HG02884 (cell line): ENCODE results near the gene OGG1.

Source experiments
- ATAC-seq: cut with Tn5 transposase; IDR thresholded peaks from one replicate; pipeline ENCODE4 v1.9.1; 2021; ENCODE audit warnings: mild to moderate bottlenecking, moderate library complexity; ENCODE audit not compliant: unreplicated experiment

Gene OGG1

GRCh38 chr3:9749645-9750555 is at the start of gene OGG1:
Gene OGG1 (plus strand): TSS chr3:9749952. CDS start chr3:9750287, 335 bp downstream.
- ATAC-seq = peak; percentile 94

- ATAC-seq = no peak
Measured at GRCh38 chr3:9700536-9700935, 49.2 kb upstream of the OGG1 start.

- ATAC-seq = no peak
Measured at GRCh38 chr3:9701006-9701405, 48.7 kb upstream of the OGG1 start.

GRCh38 chr3:9701711-9702110 is 48.0 kb upstream of the OGG1 start:
- no peak for ATAC-seq

DNA sequence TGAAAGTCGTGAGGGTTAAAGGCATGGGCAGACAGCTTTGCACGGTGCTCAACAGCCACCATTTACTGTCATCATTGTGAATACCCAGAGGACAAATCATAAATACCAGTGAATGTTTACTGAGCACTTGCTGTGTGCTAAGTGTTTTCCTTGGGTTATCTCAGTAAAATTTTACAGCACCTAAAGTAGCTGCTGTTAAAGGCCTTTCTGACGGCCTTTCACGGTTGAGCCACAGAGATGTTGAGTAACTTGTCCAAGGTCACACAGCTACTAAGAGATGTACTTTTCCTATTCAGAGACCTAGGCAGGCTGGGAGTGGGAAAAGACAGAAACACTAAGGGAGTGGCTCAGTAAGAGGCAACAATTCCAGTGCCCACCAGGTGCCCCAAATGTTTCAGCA is 46.5 kb upstream of the OGG1 start:
- no peak for ATAC-seq

GRCh38 chr3:9703736-9704346 is 45.9 kb upstream of the OGG1 start, which contains the start of gene CPNE9:
Gene CPNE9 (plus strand): TSS chr3:9703833. CDS start chr3:9703997, 164 bp downstream.
- ATAC-seq = no peak

DNA sequence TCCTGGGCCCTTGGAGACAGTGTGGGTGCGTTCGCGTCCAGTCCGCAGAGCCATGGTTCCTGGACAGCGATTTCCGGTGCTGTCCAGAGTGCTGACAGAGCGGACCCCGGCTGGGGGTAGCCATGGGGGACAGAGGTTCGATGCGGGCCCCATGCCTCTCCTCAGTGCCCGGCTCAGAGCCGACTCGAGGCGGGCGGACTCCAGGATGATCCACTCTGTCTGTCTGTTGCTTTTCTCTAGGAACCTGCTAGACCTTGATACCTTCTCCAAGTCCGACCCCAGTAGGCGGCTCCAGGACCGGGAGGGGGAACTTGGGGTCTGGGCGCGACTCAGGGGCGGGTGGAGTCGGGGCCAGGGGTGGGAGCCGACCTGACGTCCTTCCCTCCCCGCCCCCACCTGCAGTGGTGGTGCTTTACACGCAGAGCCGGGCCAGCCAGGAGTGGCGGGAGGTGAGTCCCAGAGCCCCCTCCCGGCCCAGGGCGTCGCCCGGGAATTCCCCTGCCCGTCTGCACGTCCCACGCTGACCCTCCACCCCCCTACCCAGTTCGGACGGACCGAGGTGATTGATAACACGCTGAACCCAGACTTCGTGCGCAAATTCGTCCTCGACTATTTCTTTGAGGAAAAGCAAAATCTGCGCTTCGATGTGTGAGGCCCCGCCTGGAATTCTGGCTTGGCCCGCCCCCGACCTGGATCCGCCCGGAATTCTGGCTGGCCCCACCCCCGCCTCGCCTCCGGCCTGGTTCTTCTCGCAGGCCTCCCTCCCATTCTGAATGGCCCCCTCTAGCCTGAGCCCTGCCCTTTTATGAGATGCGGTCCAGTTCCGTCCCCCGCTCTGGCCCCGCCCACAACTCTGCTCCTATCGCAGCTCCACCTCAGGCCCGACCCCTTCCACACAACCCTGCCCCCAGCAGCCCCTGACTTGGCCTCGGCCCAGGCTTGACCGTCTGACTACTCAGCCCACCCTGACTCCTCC is 45.1 kb upstream of the OGG1 start:
- no peak for ATAC-seq

DNA sequence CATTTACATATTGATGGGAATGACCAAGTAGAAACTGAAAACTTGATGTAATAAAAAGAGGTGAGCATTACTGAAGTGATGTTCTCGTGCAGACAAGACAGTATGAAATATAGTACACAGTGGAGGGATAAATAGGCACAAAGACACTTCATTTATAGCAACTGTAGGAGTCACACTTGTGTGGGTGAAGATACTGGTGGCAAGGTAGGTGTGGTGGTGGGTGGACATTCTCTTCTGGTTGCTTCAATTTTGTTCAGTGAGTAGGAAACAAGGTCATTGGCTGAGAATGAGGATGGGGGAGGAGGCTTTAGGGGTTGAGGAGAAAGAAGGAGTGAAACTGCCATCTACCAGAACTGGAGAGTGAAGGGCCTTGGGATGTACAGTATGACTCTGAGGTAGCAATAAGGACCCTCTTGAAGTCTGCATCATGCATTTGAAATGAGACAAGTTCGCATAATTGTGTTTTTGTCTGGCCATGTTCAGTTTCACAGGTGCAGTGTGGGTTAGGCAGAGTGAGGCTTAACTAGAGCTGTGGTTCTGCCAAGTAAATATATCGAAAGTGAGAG is 39.5 kb upstream of the OGG1 start:
- ATAC-seq = no peak

- no peak for ATAC-seq
Measured at GRCh38 chr3:9712415-9712814, 37.3 kb upstream of the OGG1 start.

GRCh38 chr3:9713142-9713541 is 36.6 kb upstream of the OGG1 start:
- ATAC-seq = no peak

- no peak for ATAC-seq
Measured at GRCh38 chr3:9715136-9715535, 34.6 kb upstream of the OGG1 start.

DNA sequence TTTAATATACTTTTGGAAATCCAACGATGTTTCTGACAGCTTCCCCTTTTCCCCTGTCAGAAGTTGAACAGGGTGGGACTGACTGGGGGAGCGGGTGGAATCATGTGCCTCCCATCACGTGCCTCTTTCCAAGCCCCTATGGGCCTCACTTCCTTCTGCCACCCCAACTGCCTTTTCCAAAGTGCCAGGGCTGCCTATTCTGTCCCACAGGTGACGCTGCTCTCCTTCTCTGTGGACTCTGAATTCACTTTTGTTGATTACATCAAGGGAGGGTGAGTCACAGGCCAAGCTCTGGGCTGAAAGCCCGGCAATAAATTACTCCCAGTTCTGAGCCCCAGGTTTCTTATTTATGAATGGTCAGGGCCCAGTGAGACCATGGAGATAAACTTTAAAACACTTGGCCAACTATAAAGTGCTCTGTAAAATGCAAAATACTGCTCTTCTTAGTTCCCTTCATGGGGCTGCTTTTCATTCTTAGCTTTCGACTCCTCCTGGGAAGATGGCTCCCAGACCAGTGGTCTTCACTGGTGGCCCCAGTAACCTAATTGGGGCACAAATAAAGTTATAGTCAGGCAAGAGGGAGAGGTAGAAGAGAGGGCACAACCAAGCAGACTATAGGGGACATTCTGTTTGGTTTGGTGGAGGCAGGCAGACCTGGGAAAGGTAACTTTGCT is 33.9 kb upstream of the OGG1 start:
- ATAC-seq = no peak

- no peak for ATAC-seq
Measured at GRCh38 chr3:9716801-9717555, 32.8 kb upstream of the OGG1 start.

- ATAC-seq = no peak
Measured at GRCh38 chr3:9717563-9717962, 32.2 kb upstream of the OGG1 start.

DNA sequence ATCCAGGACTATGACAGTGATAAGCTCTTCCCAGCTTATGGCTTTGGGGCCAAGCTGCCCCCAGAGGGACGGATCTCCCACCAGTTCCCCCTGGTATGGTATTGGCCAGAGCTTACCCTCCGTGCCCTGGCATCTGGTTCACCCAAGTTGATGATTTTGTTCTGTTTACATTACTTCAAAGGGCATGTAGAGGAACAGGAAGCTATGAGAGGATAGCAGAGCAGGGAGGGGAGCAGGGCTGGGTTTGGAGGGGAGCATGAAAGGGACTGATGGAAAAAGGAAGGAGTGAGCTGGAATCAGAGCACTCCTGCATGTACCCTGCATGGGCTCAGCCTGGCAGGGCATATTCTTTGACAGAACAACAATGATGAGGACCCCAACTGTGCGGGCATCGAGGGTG is 31.6 kb upstream of the OGG1 start:
- ATAC-seq = no peak

DNA sequence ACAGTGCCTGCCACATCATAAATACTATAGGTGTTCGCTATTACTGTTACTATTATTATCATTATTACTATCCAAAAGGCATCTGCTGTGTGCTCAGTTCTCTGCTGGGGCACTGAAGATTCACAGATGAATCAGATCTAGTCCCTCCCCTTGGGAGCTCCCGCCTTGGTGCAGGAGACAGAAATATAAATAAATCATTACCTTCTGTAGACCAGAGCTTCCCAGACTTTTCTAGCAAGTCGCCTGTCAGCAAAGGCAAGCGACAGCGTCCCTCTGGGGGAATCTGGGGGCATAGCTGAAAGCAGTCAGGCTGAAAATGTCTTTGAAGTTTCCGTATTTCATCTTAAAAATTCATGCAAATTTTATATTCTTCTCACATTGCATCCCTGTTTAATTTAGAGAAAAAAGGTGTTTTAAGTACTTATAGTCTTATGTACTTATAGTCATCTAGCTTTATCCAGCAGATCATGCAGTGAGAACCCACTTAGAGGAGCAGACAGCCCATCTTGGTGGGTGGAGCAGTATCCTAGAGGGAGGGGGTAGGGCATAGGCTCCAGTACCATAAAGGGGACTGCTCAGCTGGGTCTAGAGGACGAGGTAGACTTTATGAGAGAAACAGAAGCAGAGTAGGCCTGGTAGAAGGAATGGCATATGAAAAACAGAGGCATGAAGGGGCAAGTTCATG is 28.6 kb upstream of the OGG1 start:
- ATAC-seq = no peak

DNA sequence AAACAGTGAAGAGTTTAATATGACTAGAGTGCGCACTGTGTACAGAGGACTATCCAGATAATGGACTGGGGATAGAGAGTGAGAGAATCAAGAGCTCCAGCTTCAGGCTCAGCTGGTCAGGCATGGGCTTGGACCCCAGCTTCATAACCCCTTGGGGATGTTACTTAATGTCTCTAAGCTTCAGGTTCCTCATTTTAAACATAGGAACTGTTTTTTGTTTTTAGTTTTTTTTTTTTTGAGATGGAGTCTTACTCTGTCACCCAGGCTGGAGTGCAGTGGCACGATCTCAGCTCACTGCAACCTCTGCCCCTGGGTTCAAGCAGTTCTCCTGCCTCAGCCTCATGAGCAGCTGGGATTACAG is 28.1 kb upstream of the OGG1 start:
- ATAC-seq = no peak

GRCh38 chr3:9725775-9726515 is 23.8 kb upstream of the OGG1 start:
- no peak for ATAC-seq
